Renal cortex interstitium (tissue), 11 donors: ENCODE measurements around the gene BAZ2A. TPM values are rescaled to one million over a fixed set of nuclear protein-coding genes. Genes with fewer than 3 reads are reported as not detected.

ENCODE experiments used
- DNase-seq, 11 donors: peaks; one replicate each; pipeline ENCODE4 v3.0.0-alpha.2; 2013; ENCODE audit warnings: low read depth in 9 of 11, low spot score in 4 of 11; ENCODE audit errors: extremely low read depth in 1 of 11
- polyA plus RNA-seq, 3 donors: library from polyadenylated mRNA; unstranded; fragments of 120-200 nt; gene quantifications; one replicate each; pipeline ENCODE4 v1.2.1, GENCODE V29; 2013; ENCODE audit not compliant: insufficient read length in 3 of 3

Gene BAZ2A
- polyA plus RNA-seq, 3 donors, result 79.3 to 104 (median 88.5) TPM

- DNase-seq, result no peak
Observed at GRCh38 chr12:56568146-56568545, 62.0 kb downstream of the BAZ2A start.

- peak; percentile 77 to 95 (median 88) for DNase-seq
Observed at GRCh38 chr12:56565510-56566101, 64.5 kb downstream of the BAZ2A start.

GRCh38 chr12:56551070-56551469 is 79.1 kb downstream of the BAZ2A start:
- DNase-seq, result no peak

- DNase-seq, result no peak
Observed at GRCh38 chr12:56546680-56547079, 83.4 kb downstream of the BAZ2A start.

Other genes with a start within 250 kb of the BAZ2A start
- gene TIMELESS, start 180.9 kb downstream of the BAZ2A start, polyA plus RNA-seq, result 10 to 100 TPM; 37.8 to 46.6 (median 42.4) TPM
- under 1 TPM; 0.26 to 0.40 (median 0.38) TPM for gene MIP, start 175.7 kb downstream of the BAZ2A start, polyA plus RNA-seq
- gene SPRYD4, start 161.7 kb downstream of the BAZ2A start, polyA plus RNA-seq, result 1 to 10 TPM; 4.1 to 6.6 (median 4.9) TPM
- gene GLS2, start 142.2 kb downstream of the BAZ2A start, polyA plus RNA-seq, result 1 to 10 TPM; 1.2 to 3.0 (median 1.6) TPM
- gene RBMS2, start 108.5 kb downstream of the BAZ2A start, polyA plus RNA-seq, result 10 to 100 TPM; 35.8 to 40.9 (median 40.7) TPM
- 1,000 to 10,000 TPM in 1 of 3 donors, 100 to 1,000 TPM in 2; 856 to 1,271 (median 990) TPM for gene ATP5F1B, start 15.7 kb upstream of the BAZ2A start, polyA plus RNA-seq
- 100 to 1,000 TPM; 299 to 370 (median 328) TPM for gene PTGES3, start 58.0 kb upstream of the BAZ2A start, polyA plus RNA-seq
- 1,000 to 10,000 TPM; 1,963 to 2,373 (median 2,287) TPM for gene NACA, start 95.0 kb upstream of the BAZ2A start, polyA plus RNA-seq
- 10 to 100 TPM; 16.4 to 24.4 (median 17.4) TPM for gene PRIM1, start 122.0 kb upstream of the BAZ2A start, polyA plus RNA-seq
- 1 to 10 TPM; 1.0 to 1.1 (median 1.0) TPM for gene HSD17B6, start 133.0 kb upstream of the BAZ2A start, polyA plus RNA-seq